Activated CD4-positive, alpha-beta T cell treated with anti-CD3 and anti-CD28 coated beads for 4 hours (primary cell): ENCODE measurements around the gene GPATCH3.
A peak's percentile ranks its signal among the peaks of the same experiment; 100 is the strongest.
"Not testable (repeated sequence)": the region's sequence is repeated elsewhere in the genome, so short reads cannot be mapped to it uniquely, and the experiment has no call there.

Source experiments
- DNase-seq, 2 donors: peaks; one replicate each; pipeline ENCODE4 v3.0.0-alpha.2; 2020

Gene GPATCH3

GRCh38 chr1:26913389-26913753 lies 13.1 kb upstream of the GPATCH3 start:
- DNase-seq, result no peak

- DNase-seq, result no peak
Measured at GRCh38 chr1:26912147-26912490, 11.9 kb upstream of the GPATCH3 start.

DNA sequence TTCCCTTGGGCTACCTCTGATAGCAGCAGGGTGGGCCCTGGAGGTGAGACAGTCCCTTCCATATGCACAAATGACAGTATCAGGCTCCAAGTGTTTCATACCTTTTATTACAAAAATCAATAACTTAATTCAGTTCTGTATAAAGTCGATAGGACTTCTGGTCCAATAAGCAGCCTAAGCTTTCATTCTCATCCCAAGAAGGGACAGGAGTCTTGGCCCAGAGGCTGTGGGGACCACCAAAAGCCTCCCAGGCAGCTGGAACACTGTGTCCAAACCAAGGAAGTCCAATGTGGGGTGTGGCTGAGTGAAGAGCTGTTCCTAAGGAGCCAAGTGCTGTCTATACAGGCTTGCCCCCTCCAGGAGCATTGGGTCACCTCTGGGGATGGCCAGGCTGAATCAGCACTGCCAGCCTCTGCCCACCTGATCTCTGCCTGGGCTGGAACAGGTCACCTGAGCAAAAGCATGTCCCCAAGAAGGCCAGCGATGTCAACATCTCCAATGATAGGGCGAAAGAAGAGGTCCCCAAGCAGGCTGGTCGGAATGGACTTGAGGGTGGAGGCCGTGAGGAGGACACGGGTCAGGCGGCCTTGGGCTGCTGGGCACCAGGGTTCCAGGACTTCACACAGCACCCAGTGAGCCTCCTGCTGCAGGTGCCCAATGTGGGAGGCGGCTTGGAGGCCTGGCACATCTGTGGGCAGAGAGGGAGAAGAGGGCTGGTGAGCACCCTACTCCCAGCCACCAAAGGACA lies 11.3 kb upstream of the GPATCH3 start:
- DNase-seq, result no peak

DNA sequence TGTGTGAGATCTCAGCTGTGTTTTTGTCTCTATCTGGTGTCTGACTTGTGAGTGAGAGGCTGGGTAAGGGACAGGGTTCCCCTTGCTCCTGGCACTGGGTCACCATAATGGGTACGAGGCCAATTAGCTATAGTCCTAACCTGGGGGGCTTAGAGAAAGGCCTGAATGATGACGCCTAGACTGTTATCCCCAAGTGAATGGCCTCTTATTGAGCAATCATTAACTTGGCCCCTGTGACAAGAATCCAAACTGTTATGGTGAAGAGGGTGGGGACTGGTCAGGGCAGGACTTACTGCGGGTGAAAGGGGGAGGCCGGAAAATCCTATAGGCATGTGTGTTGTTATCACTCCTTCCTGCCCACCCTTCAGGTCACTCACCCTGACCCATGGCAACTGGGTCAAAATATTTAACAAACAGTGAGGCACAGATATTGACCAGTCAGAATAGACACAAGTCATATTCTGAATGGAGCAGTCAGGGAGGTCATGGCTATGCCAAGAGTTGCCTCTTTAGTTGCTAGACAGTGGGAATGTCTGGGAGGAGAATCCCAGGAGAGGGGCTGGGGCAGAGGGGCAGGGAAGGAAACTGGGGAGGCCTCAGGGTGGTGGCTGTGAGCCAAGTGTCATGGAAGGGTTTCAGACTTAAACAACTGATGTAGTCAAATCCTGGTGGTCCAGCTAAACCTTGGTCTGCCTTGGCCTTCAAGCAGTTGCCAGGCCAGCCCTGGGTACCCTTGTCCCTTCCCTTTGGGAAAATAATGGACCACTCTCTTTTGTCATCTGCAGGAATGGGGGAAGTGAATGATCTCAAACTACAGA lies 10.3 kb upstream of the GPATCH3 start:
- DNase-seq, result no peak

DNA sequence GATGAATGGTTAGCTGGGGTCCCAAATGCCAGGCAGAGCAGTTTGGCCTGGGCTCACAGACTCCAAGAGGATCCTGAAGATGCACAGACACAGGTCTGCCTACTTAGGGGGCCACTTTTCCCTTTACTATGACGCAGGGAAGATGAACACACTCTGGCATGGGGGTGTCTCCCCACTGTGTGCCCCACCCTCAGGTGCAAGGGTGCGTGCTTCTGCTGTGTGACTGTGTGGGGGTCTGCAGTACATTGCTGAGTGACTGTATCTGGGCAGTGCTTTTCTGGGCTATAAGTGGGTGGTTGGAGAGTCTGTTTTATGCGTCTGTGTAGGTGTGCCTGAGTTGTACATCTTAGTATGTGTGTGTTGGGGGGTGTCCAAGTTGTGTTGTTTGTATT lies 9.7 kb upstream of the GPATCH3 start:
- DNase-seq, result no peak

DNA sequence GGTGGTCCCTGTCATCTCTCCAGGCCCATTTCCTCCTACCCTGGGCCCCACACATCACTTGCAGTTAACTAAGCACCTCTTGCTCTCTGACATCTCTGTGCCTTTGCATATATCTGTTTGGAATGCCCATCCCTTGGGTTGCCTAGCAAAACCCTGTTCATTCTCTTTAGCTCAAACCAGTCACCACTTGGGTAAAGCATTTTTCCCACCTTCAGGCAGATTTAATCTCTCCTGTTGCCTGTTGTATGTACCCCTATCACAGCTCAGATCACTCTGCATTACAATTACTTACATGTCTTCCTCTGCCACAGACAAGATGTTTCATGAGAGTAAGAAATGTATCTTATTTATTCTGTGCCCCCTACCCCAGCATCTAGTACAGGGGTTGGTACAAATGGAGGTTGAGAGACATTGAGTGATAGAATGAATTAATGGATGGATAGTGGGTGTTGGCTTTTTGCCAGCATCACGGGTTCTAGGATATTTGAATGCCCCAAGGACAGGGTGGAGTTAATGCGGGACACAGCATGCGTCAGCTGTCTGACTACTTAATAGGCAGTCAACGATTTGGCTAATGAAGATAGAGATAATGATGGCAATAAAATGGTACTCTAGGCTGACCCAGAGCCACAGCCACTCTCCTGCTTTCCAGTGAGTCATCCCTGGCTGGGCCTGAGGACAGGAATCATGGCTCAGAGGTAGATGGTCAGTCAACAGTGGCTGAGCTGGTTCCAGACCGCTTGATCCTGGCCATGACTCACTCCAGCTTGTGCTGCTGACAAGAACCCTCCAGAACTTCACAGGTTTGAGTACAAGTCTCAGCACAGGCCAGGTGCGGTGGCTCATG lies 7.0 kb upstream of the GPATCH3 start:
- no peak for DNase-seq

DNA sequence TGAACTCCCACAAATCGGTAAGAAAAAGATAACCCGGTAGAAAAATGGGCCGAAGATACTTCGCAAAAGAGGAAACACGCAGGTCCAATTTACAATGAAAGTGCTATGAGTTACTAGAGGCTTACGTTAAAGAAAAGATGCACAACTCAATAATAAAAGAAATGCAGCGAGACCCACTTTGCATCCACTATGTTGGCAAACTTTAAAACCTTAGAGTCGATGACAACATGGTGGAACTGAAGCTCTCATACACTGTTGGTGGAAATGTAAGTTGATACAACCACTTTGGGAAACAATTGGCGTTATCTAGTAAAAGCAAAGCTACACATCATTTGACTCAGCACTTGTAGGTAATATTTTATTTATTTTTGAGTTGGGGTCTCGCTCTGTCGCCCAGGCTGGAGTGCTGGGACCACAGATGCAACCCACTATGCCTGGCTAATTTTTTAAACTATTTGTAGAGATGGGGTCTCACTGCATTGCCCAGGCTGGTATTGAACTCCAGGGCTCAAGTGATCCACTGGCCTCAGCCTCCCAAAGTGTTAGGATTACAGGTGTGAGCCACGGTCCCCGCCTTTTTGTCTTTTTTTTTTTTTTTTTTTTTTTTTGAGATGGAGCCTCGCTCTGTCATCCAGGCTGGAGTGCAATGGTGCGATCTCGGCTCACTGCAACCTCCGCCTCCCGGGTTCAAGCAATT lies 696 bp upstream of the GPATCH3 start:
- no peak for DNase-seq

- DNase-seq, result no peak
Measured at GRCh38 chr1:26897351-26897750, 2.9 kb downstream of the GPATCH3 start.

DNA sequence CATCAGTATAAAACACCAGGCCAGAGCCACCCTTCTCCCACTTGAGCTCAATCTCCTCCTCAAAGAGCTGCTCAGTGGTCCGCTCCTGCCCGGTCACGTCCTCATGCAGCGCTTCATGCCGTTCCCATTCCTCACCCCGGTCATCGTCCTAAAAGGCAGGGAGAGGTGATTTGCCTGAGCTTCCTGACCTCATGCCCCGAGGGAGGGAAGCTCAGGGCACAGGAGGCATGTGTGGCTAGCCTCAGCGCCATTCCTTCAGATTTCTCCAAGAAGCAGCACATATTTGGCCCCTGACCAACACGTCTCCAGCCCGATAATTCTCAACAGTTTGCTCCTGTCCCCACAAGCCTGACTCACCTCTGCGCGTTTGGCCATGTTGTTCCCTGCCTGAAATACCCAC lies 6.0 kb downstream of the GPATCH3 start:
- DNase-seq, result no peak

GRCh38 chr1:26890467-26890796 lies 9.8 kb downstream of the GPATCH3 start:
- no peak for DNase-seq

GRCh38 chr1:26889551-26890466 lies 10.5 kb downstream of the GPATCH3 start, which contains the start of gene GPN2:
Gene GPN2, minus strand, starts transcription at chr1:26890283. Its CDS starts 187 bp downstream, at chr1:26890096.
- DNase-seq, result peak; percentile 67 to 71

DNA sequence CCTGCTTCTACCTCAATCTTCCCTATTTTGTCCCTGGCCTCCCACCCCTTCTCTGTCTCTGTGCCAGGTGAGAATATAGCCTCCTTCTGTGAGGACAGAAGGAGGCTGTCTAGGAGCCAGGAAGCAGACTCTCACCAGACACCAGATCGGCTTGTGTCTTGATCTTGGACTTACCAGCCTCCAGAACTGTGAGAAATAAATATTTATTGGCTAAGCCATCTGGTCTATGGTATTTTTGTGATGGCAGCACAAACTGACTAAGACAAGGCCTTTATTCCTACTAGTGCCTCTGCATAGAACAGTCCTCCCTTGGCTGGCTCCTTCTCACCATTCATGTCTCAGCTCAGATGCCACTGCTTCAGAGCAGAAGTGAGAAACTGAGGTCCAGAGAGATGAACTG lies 12.0 kb downstream of the GPATCH3 start:
- no peak for DNase-seq

- DNase-seq, result no peak
Measured at GRCh38 chr1:26887125-26887524, 13.1 kb downstream of the GPATCH3 start.

DNA sequence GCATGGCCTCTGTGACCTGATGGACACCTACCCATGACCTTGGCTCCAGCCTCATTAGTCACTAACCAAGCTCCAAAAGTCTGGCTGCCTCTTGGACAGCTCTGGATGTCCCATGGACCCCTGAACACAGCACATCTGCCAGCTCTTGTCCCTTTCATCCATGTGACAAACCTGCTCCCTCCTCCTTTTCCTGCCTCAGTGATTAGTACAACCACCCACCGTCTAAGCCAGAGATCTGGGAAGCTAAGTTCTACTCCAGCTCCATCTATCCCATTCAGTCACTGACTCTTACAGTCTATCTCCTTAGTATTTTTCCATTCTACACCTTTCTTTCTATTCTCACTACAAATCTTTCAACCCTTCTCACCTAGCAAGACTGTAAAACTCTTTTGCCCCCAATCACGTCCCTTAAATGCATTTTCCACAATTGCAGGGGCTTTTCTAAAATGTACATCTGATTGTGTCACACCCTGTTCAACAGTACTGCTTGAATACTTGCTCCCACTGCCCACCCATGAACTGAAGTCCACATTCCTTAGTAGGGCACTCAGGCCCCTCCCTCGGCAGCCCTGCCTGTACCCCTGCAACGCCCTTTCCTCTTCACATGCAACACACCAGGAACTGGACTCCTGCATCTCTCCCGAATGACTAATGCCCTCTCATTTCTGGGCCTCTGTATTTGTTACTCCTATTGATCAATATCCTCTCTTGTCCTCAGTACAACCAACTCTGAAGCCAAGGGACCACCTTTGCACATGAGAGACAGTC lies 17.4 kb downstream of the GPATCH3 start:
- DNase-seq, result no peak

GRCh38 chr1:26881611-26882010 lies 18.7 kb downstream of the GPATCH3 start:
- DNase-seq, result not testable (repeated sequence)

DNA sequence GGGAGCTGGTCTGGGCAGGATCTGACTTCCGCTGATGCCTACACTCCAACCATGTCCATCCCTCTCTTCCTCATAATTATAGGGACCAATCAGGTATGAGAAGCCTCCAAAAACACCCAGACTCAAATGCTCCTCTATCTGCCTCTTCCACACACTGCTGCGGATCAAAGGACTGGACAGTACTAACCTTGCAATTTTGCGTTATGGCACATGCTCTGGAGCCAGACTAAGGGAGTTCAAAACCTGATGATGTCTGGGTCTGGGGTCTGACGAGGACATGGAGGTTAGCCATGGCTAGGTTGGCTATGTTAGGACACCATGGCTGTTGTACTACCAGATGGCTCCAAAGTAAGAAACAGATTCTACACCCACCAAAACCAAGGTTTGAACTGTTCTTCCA lies 20.5 kb downstream of the GPATCH3 start:
- DNase-seq, result no peak

GRCh38 chr1:26877326-26877725 lies 22.9 kb downstream of the GPATCH3 start:
- no peak for DNase-seq

DNA sequence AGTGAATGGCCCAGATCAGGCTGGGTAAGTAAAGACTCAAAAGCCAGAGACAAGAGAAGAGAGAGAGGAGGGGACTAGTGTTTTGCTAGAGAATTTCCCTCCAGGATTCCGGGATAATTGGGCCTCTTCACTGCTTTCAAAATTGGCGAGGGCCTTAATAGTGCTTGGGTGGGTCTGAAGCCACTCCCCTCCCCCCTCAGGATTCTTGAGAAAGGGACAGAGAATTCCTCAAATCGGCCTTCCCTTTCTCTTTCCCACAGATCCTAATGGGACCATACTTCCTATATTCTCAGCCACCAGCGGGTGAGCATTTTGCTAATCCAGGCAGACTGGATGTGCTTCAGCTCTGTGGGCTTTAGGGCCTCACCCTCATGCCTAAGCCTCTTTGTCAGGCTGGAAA lies 25.4 kb downstream of the GPATCH3 start:
- DNase-seq, result no peak

DNA sequence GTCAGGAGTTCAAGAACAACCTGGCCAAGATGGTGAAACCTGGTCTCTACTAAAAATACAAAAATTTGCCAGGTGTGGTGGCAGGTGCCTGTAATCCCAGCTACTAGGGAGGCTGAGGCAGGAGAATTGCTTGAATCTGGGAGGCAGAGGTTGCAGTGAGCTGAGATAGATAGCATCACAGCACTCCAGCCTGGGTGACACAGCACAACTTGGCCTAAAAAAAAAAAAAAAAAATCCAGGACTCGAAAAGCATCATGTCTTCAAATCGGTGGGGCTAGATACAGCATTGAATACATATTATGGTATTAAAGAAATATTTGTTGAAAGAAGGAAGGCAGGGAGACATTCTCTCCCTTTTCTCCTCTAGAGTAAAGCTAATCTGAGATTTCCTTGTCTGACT lies 27.2 kb downstream of the GPATCH3 start:
- not testable (repeated sequence) for DNase-seq

GRCh38 chr1:26864610-26865480 lies 35.4 kb downstream of the GPATCH3 start:
- peak; percentile 91 for DNase-seq
